Right kidney (tissue), 1 donor: ENCODE data around the gene MUC21.
"Not testable (repeated sequence)": the region's sequence is repeated elsewhere in the genome, so short reads cannot be mapped to it uniquely, and the experiment has no call there.

Experiments
- DNase-seq: peaks from one replicate; pipeline ENCODE4 v3.0.0-alpha.2; 2016

Gene MUC21

GRCh38 chr6:30969171-30969570 lies 14.3 kb upstream of the MUC21 start:
- DNase-seq = not testable (repeated sequence)

GRCh38 chr6:30970946-30971345 lies 12.6 kb upstream of the MUC21 start:
- DNase-seq = no peak

- no peak for DNase-seq
Observed at GRCh38 chr6:30972816-30973215, 10.7 kb upstream of the MUC21 start.

DNA sequence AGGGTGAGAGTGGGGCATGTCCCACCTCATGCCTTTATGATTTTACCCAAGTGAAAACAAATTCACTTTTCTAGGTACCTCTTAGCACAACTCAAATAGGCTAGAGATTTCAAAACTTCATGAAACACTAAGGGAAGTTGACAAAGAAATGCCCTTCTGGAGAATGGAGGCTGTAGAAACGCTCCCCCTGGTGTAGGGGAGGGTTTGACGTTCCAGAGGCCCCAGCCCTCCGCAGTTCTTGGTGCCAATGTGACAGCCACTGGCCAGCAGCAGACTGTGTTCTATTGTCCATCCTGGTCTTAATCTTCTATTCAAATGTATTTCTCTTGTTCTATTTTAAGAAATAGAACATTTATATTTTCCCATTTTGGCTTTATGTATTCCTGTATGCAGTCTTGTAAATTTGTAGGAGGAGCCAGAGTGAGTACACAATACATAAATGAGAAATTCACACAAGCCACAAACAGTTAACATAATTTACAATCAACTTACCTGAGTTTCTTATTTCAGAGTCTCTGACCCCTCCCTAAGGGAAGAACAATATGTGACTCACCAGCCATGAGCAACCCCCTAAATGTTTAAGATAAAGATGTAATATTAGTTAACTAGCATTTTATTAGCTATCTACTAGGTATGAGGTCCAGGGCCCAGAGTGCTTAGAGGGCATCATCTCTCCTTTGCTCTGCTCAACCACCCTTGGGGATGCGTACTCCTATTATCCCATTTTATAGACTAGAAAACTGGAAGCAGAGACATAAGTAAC lies 8.8 kb upstream of the MUC21 start:
- no peak for DNase-seq

DNA sequence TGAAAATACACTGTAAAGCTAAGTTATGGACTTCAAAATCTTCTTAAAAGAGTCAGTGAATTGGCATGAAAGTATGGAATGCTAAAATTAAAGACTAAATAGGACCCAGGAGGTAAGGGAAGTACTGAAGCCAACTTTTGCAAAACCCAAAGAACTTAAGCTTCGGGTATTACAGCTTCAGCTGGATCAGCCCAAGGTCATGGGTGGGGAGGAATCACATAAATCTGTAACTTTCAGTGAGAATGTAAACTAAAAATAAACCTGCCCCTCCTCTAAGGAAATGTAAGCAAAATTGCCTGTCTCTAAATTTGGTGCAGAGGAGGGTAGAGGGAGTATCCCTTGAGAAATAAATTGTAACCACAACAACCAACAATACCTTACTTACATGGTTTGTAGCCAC lies 4.4 kb upstream of the MUC21 start:
- no peak for DNase-seq

DNA sequence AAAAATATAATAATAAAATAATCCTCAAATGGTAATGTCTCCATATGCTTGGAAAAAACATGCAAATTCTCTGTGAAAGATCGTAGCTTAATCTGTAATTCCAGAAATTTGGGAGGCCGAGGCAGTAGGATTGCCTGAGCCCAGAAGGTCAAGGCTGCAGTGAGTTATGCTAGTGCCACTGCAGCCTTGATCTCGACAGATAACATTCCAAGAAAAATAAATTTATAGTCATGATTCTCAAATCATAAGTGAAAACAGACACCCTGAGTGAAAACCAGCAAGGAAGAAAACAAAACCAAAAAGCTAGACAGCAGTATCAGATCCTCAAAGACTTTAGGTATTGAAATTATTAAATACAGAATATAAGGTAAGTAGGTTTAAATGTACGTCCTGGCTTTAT lies 3.8 kb upstream of the MUC21 start:
- no peak for DNase-seq

GRCh38 chr6:30981942-30982772 lies 1.4 kb upstream of the MUC21 start:
- peak; percentile 50 for DNase-seq

- DNase-seq = no peak
Observed at GRCh38 chr6:30985490-30985889, 2.0 kb downstream of the MUC21 start.

- DNase-seq = no peak
Observed at GRCh38 chr6:30987304-30987703, 3.8 kb downstream of the MUC21 start.

DNA sequence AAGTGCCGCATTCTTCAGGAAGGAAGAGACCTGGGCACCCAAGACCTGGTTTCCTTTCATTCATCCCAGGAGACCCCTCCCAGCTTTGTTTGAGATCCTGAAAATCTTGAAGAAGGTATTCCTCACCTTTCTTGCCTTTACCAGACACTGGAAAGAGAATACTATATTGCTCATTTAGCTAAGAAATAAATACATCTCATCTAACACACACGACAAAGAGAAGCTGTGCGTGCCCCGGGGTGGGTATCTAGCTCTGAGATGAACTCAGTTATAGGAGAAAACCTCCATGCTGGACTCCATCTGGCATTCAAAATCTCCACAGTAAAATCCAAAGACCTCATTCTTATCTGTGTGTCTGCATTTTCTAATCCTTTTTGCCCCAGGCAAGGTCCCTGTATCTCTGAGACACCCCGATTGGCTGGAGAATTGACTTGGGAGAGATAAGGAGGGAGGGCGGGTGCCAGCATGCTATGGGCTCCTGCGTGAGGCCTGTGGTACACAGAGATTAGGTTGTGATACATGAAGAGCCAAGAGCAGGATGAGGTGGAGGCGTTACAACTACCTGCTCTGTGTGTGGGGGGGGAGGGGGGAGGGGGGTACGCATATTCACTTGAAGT lies 4.8 kb downstream of the MUC21 start:
- DNase-seq = no peak

GRCh38 chr6:30990422-30991086 lies 7.0 kb downstream of the MUC21 start:
- no peak for DNase-seq

DNA sequence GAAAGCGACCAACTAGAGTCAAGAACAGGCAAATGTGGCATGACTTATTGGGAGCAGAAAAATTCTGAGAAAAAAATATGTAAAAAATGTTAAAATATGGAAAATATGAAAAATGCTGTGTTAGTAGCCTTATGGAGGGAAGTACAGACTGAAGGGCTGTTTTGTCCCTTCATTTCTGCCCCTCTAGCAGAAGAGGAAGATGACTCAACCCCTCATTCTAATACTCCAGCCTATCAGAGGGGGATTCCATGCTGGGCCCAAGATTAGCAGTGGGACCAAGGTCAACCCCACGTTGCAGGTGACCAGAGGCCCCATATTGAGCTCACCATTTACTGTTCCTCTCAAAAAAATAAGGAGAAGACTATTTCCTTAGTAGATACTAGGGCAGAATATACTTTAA lies 8.4 kb downstream of the MUC21 start:
- DNase-seq = no peak

GRCh38 chr6:30997301-30997700 lies 13.8 kb downstream of the MUC21 start:
- no peak for DNase-seq

DNA sequence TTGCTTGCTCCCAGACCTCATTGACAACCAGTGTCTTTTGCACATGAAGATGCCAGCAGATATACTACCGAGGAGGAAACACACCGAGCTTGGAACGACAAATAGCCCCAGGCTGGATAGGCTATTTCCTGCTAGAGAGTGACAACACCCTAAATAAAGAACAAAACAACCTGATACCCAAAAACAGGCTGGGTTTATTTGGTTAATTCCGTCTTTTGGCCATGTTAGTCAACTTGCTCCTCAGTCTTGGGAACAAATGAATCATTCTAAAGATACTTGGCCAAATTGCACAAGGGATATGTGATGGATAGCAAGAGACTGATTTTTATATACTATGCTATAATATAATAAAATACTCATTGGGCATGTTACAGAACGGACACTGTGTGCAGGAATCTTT lies 15.3 kb downstream of the MUC21 start:
- no peak for DNase-seq

- DNase-seq = not testable (repeated sequence)
Observed at GRCh38 chr6:31000067-31000860, 16.7 kb downstream of the MUC21 start.

- DNase-seq = no peak
Observed at GRCh38 chr6:31001281-31001888, 17.9 kb downstream of the MUC21 start.

- no peak for DNase-seq
Observed at GRCh38 chr6:31002471-31002870, 19.0 kb downstream of the MUC21 start.

GRCh38 chr6:31004794-31005193 lies 21.3 kb downstream of the MUC21 start:
- DNase-seq = no peak

GRCh38 chr6:31005249-31006020 lies 21.9 kb downstream of the MUC21 start:
- no peak for DNase-seq

GRCh38 chr6:31007694-31008093 lies 24.2 kb downstream of the MUC21 start:
- DNase-seq = no peak

DNA sequence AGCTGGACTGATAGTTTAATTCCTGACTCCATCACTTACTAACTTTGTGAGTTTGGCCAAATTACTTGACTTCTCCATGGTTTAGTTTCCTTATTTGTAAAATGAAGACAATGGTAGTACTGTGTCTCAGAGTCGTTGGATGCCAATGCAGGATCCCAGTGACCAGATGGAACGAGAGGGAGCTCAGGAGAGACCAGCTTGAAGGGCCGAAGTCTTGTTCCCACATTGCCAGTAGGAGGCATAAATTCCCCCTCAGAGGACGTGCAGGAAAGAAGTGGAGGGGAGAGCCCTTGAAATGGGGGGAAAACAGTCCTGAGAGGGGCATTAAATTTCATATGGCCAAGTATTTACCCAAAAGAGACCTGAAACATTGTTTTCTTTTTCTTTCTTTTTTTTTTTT lies 24.6 kb downstream of the MUC21 start:
- DNase-seq = no peak
